Esophagus squamous epithelium (tissue), 5 donors: Measurements from ENCODE around the gene PCDHGA8. TPM values are rescaled to one million over a fixed set of nuclear protein-coding genes. Genes with fewer than 3 reads are reported as not detected.

Source experiments
- DNase-seq: peaks from one replicate; lab custom pipeline; 2025; lab: John Stamatoyannopoulos, UW
- H3K27ac ChIP-seq, 4 donors: fragments of 200-600 bp; sonication (generic); one replicate each; pipeline ENCODE4 v1.5.1; 2016 to 2019; ENCODE audit warnings: mild to moderate bottlenecking in 1 of 4
- H3K27me3 ChIP-seq, 4 donors: fragments of 200-600 bp; sonication (generic); 1 replicate in 3 of 4; 2 replicates in 1 of 4; pipeline versions ENCODE4 v1.5.1 to v1.6.0; 2017 to 2021; ENCODE audit warnings: antibody characterized with exemption in 1 of 4
- H3K36me3 ChIP-seq, 3 donors: fragments of 200-600 bp; sonication (generic); one replicate each; pipeline ENCODE4 v1.5.1; 2016 to 2019
- H3K4me1 ChIP-seq, 3 donors: fragments of 200-600 bp; sonication (generic); one replicate each; pipeline ENCODE4 v1.5.1; 2017 to 2019
- H3K4me3 ChIP-seq, 4 donors: fragments of 200-600 bp; sonication (generic); 1 replicate in 3 of 4; 2 replicates in 1 of 4; pipeline ENCODE4 v1.5.1; 2016 to 2019; ENCODE audit warnings: mild to moderate bottlenecking in 2 of 4, moderate library complexity in 1 of 4
- H3K9me3 ChIP-seq, 3 donors: fragments of 200-600 bp; sonication (generic); one replicate each; pipeline ENCODE4 v1.5.1; 2016 to 2019
- CTCF ChIP-seq, 6 experiments: fragments of 450-650 bp in 4 of 6; fragments of 200-600 bp in 2 of 6; sonication (generic) in 2 of 6; IDR thresholded peaks; one replicate each; pipeline ENCODE4 v1.5.1; 2016 to 2019; ENCODE audit warnings: antibody characterized with exemption in 6 of 6, mild to moderate bottlenecking in 4 of 6, moderate library complexity in 4 of 6
- POLR2A ChIP-seq, 4 donors: fragments of 450-650 bp; IDR thresholded peaks; one replicate each; pipeline ENCODE4 v1.6.1; 2017; ENCODE audit warnings: antibody characterized with exemption in 4 of 4, mild to moderate bottlenecking in 4 of 4, moderate library complexity in 3 of 4
- whole genome bisulfite sequencing, 2 donors: methylation state at CpG; one replicate each; pipeline ENCODE4 v1.1.5; 2018; 5-methylcytosine and 5-hydroxymethylcytosine counted together
- intact Hi-C: fragments of 100-400 bp; cut with DNase I; formaldehyde crosslinking; loops from one replicate; pipeline ENCODE4 v1.15.0; 2022
- total RNA-seq, 4 donors: library from RNA; depleted of rRNA; stranded (reverse); fragments of >200 nt; gene quantifications; one replicate each; pipeline ENCODE4 v1.1.0, GENCODE V29; 2016
- donor health status: DM: yes; HTN: yes; CAD: no.

Gene PCDHGA8
- total RNA-seq, 4 donors from 2014 or later: 0.41 to 1.7 (median 1.4) TPM

- no peak for TF ChIP-seq POLR2A (IDR thresholded peaks at IDR 0.05)
- TF ChIP-seq CTCF (IDR thresholded peaks at IDR 0.05): no peak
- WGBS, 2 donors: 65% methylated on average over 12 of the region's 19 CpGs; no CpG with 5 or more reads in 1 of the 2 donors
- peaks cover 0 to 43% (median 0%) of the 10 kb centered on the region in 4 donors for H3K27me3 ChIP-seq
- no peaks in the 10 kb centered on the region for H3K36me3 ChIP-seq
- peak overlapping the region in 1 of 4 donors; percentile 16 for H3K4me3 ChIP-seq
- intact Hi-C loops: no loop called here
- peaks cover 5 to 98% (median 76%) of the 10 kb centered on the region in 3 donors for H3K9me3 ChIP-seq
- H3K27ac ChIP-seq: no peak overlapping the region
- DNase-seq: no peak
- no peaks in the 10 kb centered on the region for H3K4me1 ChIP-seq
Observed at GRCh38 chr5:141356950-141357349, 35.5 kb upstream of the PCDHGA8 start.

GRCh38 chr5:141359790-141360426 is 32.5 kb upstream of the PCDHGA8 start, which contains the start of gene PCDHGB2:
Gene PCDHGB2 (plus strand): TSS chr5:141359994. CDS start chr5:141360136, 142 bp downstream.
- Histone ChIP-seq H3K27me3 (peaks cover 0 to 62% (median 0%) of the 10 kb centered on the region in 4 donors), H3K4me3 (peak within 1 kb of the TSS in 3 of 4 donors; percentile 23 to 52 (median 31)), H3K9me3 (peaks cover 5 to 100% (median 82%) of the 10 kb centered on the region in 3 donors), H3K4me1 (no peaks in the 10 kb centered on the region), H3K27ac (no peak within 1 kb of the TSS), H3K36me3 (no peaks in the 10 kb centered on the region)
- no peak for DNase-seq
- TF ChIP-seq CTCF (IDR thresholded peaks at IDR 0.05) (peak in 1 of 6 experiments; percentile 19), POLR2A (IDR thresholded peaks at IDR 0.05) (no peak)
- WGBS, 2 donors: 28 to 29% methylated on average over 20 to 21 of the region's 24 CpGs
- intact Hi-C loops: no loop called here

- TF ChIP-seq CTCF (IDR thresholded peaks at IDR 0.05): no peak
- TF ChIP-seq POLR2A (IDR thresholded peaks at IDR 0.05): no peak
- no peak for DNase-seq
- intact Hi-C loops: no loop called here
- no peak overlapping the region for H3K27ac ChIP-seq
- H3K4me3 ChIP-seq: peak overlapping the region in 1 of 4 donors; percentile 52
- no peaks in the 10 kb centered on the region for H3K4me1 ChIP-seq
- no peaks in the 10 kb centered on the region for H3K36me3 ChIP-seq
- peaks cover 5 to 100% (median 82%) of the 10 kb centered on the region in 3 donors for H3K9me3 ChIP-seq
- 55 to 61% methylated on average over 15 of the region's 15 CpGs for WGBS, 2 donors
- peaks cover 0 to 66% (median 0%) of the 10 kb centered on the region in 4 donors for H3K27me3 ChIP-seq
Observed at GRCh38 chr5:141360685-141361084, 31.7 kb upstream of the PCDHGA8 start.

- peaks cover 0 to 75% (median 0%) of the 10 kb centered on the region in 4 donors for H3K27me3 ChIP-seq
- TF ChIP-seq CTCF (IDR thresholded peaks at IDR 0.05) (no peak), POLR2A (IDR thresholded peaks at IDR 0.05) (no peak)
- no peaks in the 10 kb centered on the region for H3K4me1 ChIP-seq
- no peak for DNase-seq
- no peaks in the 10 kb centered on the region for H3K36me3 ChIP-seq
- intact Hi-C loops: no loop called here
- no peak overlapping the region for H3K4me3 ChIP-seq
- H3K27ac ChIP-seq: no peak overlapping the region
- peaks cover 5 to 100% (median 83%) of the 10 kb centered on the region in 3 donors for H3K9me3 ChIP-seq
Observed at GRCh38 chr5:141362719-141363118, 29.7 kb upstream of the PCDHGA8 start.

- DNase-seq: no peak
- TF ChIP-seq POLR2A (IDR thresholded peaks at IDR 0.05) (no peak), CTCF (IDR thresholded peaks at IDR 0.05) (no peak)
- WGBS, 2 donors: 26 to 27% methylated on average over 21 to 22 of the region's 34 CpGs
- Histone ChIP-seq H3K27ac (no peak within 1 kb of the TSS), H3K27me3 (peaks cover 0 to 78% (median 0%) of the 10 kb centered on the region in 4 donors), H3K9me3 (peaks cover 5 to 99% (median 80%) of the 10 kb centered on the region in 3 donors), H3K4me1 (no peaks in the 10 kb centered on the region), H3K36me3 (no peaks in the 10 kb centered on the region), H3K4me3 (peak within 1 kb of the TSS in 2 of 4 donors; percentile 0 to 24)
- intact Hi-C loops: no loop called here
Observed at GRCh38 chr5:141363952-141364660, 28.3 kb upstream of the PCDHGA8 start, which contains the start of gene PCDHGA5. Gene PCDHGA5 (plus strand): TSS chr5:141364162. CDS start chr5:141364331, 169 bp downstream.
